ENCODE results near the gene RNF26.

- TF ChIP-seq EZH2 (IDR thresholded peaks at IDR 0.05; ENCODE audit: low read length, missing control alignments) (no peak), CTCF (conservative IDR thresholded peaks at IDR 0.05 in 1 of 2, IDR thresholded peaks at IDR 0.05 in 1 of 2; ENCODE audit: low read depth in 1 of 2, low read length in 2 of 2) (peak; percentile 74 to 79)
Observed at GRCh38 chr11:119323532-119324033, 10.7 kb upstream of the RNF26 start.

Measured in fibroblast of lung (primary cell).